Ishikawa (cell line): ENCODE data around the gene AQR.

ENCODE experiments used
- CEBPB ChIP-seq: IDR thresholded peaks from 2 replicates; pipeline ENCODE4 v1.6.1; 2012
- EP300 ChIP-seq: IDR thresholded peaks from 2 replicates; pipeline ENCODE4 v1.6.1; 2012; ENCODE audit warnings: borderline replicate concordance
- NFIC ChIP-seq: IDR thresholded peaks from 2 replicates; pipeline ENCODE4 v1.6.1; 2012
- RAD21 ChIP-seq: IDR thresholded peaks from 2 replicates; pipeline ENCODE4 v1.6.1; 2012; ENCODE audit warnings: low read depth
- REST ChIP-seq: IDR thresholded peaks from 2 replicates; pipeline ENCODE4 v1.6.1; 2012; ENCODE audit warnings: low read depth, mild to moderate bottlenecking
- USF1 ChIP-seq: IDR thresholded peaks from 2 replicates; pipeline ENCODE4 v1.6.1; 2012
- YY1 ChIP-seq: IDR thresholded peaks from 2 replicates; pipeline ENCODE4 v1.6.1; 2012; ENCODE audit warnings: low read depth

- TF ChIP-seq YY1 (no peak), REST (peak; percentile 51; the same call in 1 of the 2 replicates), NFIC (no peak), CEBPB (no peak), EP300 (no peak), USF1 (no peak), RAD21 (no peak)
These were observed 132.1 kb downstream of the AQR start for GRCh38 chr15:34837246-34838016.
